Pons (tissue), 1 donor: ENCODE results near the gene SERPINH1.

Experiments used
- DNase-seq: peaks from one replicate; pipeline ENCODE4 v3.0.0-alpha.2; 2016; ENCODE audit warnings: low spot score

The SERPINH1 gene

GRCh38 chr11:75555079-75555811 is 6.8 kb upstream of the SERPINH1 start:
- DNase-seq = no peak

GRCh38 chr11:75556275-75556674 is 5.8 kb upstream of the SERPINH1 start:
- DNase-seq = no peak

DNA sequence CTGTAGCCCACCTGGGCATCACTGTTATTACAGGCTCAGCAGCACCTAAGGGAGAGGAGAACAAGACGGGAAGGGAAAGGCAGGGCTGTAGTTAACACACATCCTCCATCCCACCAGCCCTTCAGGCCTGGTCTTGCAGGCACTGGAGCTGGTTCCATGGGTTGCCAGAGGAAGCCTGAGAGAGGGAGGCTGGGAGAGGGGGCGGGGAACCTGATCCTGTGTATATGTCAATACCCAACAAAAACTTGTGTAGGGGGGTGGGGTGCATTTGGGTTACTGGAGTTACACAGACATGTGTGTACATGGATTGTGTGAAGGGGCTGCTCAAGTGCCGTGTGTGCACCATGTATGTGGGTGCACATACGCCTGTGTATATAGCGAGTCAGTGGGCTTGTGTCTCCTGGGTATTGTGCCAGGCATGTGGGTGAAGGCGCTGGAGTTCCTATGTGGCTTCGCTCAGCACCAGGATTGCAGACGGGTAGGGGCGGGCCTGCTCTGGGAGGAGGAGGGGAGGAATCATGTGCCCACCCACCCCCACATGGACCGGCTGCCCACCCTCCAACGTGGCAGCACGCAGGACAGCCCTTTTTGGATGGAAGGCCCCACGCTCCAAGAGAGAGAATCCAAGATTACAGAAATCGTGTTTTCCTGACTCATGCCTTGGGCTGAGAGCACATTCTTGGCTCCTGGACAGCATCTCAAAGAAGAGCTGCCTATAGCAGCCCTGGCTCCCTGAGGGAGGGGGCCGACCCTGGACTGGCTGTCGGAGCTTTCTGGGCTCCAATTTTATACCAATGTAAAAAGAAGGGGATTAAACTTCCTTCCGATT is 4.2 kb upstream of the SERPINH1 start:
- DNase-seq = no peak

DNA sequence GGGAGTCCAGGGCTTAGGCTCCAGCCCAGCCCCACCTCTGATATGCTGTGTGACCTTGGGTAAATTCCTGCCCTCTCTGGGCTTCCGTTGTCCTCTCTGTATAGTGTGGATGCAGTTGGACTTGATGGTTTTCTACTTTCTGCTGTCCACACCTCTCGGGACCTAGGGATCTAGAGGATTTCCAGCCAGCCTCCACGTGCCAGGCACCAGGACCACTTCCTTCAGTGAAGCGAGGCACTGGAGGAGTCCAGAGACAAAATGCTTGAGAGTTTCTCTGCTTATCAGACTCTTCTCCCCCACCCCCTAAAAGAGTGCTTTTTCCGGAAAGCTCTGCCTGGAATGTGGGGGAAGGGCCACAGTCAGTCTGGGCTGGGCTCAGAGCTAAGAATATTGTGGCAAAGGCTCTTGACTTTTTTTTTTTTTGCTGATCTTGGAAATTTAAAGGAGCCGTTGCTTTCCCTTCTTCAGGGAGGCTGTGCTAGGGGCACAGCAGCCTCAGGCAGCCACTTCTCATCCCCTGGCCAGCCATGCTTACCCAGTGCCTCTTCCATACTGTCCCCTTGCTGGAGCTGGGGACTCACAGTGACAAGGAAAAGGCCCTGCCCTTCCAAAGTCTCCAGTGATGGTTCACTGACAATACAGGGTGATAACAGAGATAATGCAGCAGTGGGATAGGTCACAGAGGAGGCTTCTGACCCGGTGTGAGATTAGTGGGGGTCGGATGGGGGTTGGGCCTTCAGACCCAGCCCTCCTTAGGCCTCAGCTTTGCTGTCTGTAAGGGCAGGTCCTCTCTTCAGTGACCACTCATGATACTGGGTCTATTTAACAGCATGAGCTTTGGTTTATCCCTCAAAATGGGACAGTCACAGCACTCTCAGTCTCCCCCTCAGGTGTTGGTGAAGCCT is 2.9 kb upstream of the SERPINH1 start:
- DNase-seq = no peak

GRCh38 chr11:75560644-75561043 is 1.4 kb upstream of the SERPINH1 start:
- DNase-seq = no peak

DNA sequence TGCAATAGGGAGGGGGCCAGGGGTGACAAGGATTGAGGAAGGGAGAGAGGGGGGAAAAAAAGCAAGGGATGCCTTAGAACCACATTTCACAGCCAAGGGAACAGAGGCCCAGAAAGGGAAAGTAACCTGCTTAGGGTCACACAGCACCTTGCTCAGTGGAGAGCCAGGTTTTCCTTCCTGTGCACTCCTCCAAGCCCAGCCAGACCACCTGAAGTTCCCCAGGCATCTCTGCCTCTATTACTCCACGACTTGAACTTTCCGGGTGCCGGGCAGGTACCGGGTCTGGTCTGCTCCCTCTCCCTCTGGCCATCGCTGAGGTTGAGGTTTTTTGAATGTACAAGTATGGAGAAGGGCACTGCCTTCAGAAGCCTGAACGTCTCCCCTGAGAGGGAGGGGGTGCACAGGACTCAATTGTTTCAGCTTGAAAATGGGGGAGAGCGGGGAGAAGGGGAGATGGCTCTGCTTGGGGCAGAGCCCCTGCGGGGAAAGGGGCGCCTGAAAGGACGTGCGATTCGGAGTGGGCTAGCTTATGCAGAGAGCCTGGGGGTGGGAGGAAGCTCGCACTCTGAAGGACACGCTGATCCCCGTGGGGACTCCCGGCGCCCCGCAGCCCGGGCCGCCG is 516 bp upstream of the SERPINH1 start:
- no peak for DNase-seq

DNA sequence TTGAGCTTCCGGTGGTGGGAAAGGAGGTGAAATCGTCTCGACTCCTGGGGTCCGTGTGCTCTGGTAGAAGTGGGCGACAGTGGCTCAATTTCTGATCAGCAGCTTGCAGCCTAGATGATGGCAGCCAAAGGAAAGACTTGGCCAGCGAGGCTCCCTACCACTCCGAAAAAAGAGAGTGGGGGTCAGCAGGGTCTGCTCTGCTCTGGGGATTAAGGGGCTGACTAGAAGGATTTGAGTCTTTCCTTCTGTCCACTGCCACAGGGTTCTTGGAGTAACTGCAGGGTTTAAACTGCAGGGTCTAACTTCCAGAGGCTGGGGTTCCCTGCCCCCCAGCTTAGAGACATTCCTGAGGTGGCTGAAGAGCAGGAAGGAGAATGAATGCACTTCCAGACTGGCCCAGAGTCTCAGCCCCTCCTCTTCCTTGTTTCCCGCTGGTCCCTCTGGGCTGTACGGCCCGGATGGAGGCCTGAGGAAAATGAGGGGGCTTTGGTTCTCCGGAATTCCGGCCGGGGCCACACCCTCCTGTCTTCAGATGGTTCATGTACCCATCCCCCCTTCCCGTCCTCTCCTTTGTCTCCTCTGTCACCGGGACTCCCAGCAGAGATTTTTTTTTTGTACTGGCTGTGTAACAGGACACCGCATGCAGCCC is 907 bp downstream of the SERPINH1 start:
- DNase-seq = no peak

DNA sequence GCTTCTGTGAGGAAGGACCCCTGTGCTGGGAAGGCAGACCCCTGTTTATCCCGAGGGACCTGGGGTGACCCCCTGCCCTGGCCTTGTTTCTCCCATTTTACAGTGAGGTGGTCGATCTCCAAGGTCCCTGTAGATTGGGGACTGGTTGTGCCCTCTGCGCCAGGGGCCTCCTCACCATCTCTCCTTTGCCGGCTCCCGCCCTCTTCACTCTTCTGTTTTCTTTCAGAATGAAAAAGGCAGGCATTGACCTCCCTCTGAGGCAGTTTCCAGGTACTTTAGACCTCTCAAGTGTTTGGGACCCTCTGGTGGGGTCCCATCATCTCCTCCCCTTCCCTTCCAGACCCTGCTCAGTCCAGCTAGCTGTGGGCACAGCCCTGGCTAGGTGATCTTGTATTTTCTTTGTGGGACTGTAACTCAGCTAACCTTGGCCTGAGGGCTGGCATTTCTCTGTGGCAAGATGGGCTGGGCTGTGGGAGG is 1.5 kb downstream of the SERPINH1 start:
- DNase-seq = no peak

GRCh38 chr11:75563978-75564552 is 2.0 kb downstream of the SERPINH1 start:
- DNase-seq = no peak

DNA sequence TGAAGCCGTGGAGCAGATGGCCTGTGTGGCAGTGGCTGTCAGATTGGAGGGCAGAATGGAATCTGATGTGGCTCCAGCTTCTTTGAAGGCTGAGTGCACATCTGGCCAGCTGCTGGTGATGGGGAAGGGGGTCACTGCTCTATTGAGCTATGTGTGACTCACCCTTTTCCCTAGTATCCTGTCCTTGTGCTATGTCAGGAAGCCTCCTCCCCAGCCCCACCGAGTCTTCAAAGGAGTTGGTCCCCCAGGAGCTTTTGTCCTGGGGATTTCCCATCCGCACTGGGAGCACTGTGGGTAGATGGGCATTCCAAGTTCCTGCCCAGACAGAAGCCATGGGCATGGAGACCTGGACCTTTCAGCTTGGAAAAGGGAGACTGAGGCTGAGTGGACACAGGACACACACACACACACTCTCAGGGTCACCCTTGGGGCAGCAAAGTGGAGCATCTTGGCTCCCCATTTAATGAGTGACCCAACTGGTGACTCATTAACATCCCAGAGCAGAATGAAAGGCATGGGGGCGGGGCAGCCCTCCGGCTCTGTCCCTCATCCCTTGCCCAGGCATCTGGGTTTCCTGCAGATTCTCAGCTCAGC is 3.3 kb downstream of the SERPINH1 start:
- no peak for DNase-seq

DNA sequence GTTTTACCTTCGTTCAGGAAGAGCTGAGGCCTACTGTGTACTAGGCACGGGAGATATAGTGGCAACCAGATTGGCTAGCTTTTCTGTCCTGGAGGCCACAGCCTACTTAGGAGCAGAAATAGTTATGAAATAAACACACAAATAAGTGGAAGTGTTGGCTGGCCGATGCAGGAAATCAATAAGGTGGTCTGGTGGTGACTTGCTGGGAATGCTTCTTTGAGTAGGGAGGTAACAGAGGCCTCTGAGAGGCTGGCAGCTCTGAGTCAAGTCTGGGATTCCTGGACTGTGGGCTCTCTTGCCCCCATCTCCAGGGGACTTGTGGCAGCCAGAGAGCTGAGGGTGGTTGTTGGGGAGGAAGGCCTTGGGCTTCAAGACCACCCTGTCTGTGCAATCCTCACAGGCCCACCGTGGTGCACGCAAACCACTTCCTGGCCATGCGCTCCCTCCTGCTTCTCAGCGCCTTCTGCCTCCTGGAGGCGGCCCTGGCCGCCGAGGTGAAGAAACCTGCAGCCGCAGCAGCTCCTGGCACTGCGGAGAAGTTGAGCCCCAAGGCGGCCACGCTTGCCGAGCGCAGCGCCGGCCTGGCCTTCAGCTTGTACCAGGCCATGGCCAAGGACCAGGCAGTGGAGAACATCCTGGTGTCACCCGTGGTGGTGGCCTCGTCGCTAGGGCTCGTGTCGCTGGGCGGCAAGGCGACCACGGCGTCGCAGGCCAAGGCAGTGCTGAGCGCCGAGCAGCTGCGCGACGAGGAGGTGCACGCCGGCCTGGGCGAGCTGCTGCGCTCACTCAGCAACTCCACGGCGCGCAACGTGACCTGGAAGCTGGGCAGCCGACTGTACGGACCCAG is 4.1 kb downstream of the SERPINH1 start:
- no peak for DNase-seq

DNA sequence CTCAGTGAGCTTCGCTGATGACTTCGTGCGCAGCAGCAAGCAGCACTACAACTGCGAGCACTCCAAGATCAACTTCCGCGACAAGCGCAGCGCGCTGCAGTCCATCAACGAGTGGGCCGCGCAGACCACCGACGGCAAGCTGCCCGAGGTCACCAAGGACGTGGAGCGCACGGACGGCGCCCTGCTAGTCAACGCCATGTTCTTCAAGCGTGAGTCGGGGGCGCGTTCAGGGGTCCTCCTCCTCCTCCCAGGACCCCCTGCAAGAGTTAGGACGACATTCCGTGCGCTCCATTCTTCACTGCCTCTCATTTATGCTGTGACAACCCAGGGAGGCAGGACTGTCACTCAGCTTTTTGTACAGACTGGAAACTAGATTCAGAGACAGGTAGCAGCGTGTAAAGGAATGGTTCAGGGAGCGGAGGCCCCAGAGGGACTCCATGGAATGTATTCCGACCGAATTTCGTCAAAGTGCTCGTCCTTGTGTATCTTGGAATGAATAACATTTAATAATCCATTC is 4.8 kb downstream of the SERPINH1 start:
- no peak for DNase-seq

GRCh38 chr11:75567971-75568370 is 5.9 kb downstream of the SERPINH1 start:
- DNase-seq = no peak

GRCh38 chr11:75568616-75569219 is 6.7 kb downstream of the SERPINH1 start:
- no peak for DNase-seq

DNA sequence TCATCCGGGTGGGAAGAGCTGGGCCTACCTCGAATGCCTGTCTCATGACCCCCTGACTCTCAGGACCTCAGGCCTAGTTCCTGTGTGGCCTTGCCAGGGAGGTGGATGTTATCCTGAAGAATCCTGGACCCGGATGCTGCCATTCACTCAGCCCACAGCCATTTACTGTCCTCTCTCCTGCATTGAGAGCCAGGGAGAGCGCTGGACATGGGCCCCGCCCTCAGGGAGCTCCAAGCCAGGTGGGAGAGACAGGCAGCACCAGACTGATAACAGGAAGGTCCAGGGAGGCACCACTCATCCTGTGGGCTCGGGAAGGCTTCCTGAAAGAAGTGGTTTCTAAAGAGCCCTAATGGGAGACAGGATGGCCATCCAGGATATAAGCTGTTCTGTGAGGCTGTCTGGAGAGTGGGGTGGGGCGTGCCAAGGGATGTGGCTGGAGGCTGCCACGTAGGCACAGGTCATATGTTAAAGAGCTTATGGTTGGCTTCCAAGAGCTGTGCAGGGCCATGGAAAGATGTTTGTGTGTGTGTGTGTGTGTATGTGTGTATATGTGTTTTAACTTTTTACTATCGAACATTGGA is 8.6 kb downstream of the SERPINH1 start:
- DNase-seq = no peak

- no peak for DNase-seq
Measured at GRCh38 chr11:75571625-75572024, 9.6 kb downstream of the SERPINH1 start.

GRCh38 chr11:75572744-75573143 is 10.7 kb downstream of the SERPINH1 start:
- DNase-seq = no peak
